Measurements from ENCODE around the gene ACVR1B. TPM values are rescaled to one million over a fixed set of nuclear protein-coding genes. Genes with fewer than 3 reads are reported as not detected.

The ACVR1B gene
- total RNA-seq, 6 experiments from 2014 or later, result 14.1 to 28.0 (median 25.0) TPM

DNA sequence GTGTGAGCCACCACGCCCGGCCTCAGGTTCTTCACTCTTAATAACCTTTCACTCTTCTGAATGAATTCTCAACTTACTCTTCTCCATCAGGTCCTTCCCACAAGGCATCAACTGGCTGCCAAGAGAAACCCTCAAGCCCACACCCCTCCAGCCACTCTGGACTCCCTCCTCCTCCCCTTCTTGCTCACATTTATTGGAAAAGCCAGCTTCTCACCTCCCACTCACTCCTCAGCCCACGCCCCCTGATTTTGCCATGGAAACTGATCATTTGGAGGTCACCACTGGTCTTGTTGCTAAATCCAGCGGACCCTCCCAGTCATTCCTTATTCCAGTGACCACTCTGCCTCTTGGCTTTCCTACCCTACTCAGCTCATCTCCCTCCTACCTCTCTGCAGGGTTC lies 17.4 kb upstream of the ACVR1B start:
- Histone ChIP-seq H3K4me1 (peaks cover 0 to 17% (median 8%) of the 10 kb centered on the region in 4 donors), H3K4me3 (no peak overlapping the region), H3K36me3 (no peaks in the 10 kb centered on the region), H3K27ac (no peak overlapping the region), H3K9me3 (no peaks in the 10 kb centered on the region), H3K27me3 (no peaks in the 10 kb centered on the region)
- DNase-seq, result no peak
- TF ChIP-seq POLR2A (IDR thresholded peaks at IDR 0.05), result no peak
- TF ChIP-seq, protein P1, sequence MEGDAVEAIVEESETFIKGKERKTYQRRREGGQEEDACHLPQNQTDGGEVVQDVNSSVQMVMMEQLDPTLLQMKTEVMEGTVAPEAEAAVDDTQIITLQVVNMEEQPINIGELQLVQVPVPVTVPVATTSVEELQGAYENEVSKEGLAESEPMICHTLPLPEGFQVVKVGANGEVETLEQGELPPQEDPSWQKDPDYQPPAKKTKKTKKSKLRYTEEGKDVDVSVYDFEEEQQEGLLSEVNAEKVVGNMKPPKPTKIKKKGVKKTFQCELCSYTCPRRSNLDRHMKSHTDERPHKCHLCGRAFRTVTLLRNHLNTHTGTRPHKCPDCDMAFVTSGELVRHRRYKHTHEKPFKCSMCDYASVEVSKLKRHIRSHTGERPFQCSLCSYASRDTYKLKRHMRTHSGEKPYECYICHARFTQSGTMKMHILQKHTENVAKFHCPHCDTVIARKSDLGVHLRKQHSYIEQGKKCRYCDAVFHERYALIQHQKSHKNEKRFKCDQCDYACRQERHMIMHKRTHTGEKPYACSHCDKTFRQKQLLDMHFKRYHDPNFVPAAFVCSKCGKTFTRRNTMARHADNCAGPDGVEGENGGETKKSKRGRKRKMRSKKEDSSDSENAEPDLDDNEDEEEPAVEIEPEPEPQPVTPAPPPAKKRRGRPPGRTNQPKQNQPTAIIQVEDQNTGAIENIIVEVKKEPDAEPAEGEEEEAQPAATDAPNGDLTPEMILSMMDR (IDR thresholded peaks at IDR 0.05), result no peak
- WGBS (ENCODE audit: insufficient coverage, low coverage, low lambda C conversion rate, missing lambda C conversion rate), result 100% methylated on average over 4 of the region's 4 CpGs
- ATAC-seq, result no peak
- intact Hi-C loops (cut with DNase I), result no loop called here

DNA sequence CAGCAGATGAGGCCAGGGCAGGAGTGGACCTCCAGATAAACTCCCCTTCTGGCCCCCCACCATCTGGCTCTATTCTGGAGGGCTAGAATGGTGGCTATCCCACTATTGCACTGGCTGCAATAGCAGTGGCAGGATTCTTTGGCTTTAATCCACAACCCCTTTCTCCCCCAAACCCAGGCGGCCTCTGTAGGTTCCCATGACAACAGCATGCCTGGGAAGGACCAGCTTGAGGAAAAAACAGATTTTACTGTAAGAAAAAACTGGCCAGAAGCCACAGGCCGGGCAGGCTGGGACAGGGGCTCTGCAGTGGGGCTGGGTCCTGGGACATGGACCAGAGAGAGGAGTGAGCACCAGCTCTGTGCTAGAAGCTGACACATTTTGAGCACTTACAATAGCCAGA lies 13.6 kb upstream of the ACVR1B start:
- Histone ChIP-seq H3K4me3 (no peak overlapping the region), H3K27ac (no peak overlapping the region), H3K9me3 (no peaks in the 10 kb centered on the region), H3K27me3 (no peaks in the 10 kb centered on the region), H3K36me3 (no peaks in the 10 kb centered on the region), H3K4me1 (peaks cover 0 to 2% (median 1%) of the 10 kb centered on the region in 4 donors)
- TF ChIP-seq, protein P1 (IDR thresholded peaks at IDR 0.05), result no peak
- no peak for DNase-seq
- no peak for ATAC-seq
- intact Hi-C loops (cut with DNase I), result no loop called here
- WGBS (ENCODE audit: insufficient coverage, low coverage, low lambda C conversion rate, missing lambda C conversion rate), result 69% methylated on average over 2 of the region's 2 CpGs

DNA sequence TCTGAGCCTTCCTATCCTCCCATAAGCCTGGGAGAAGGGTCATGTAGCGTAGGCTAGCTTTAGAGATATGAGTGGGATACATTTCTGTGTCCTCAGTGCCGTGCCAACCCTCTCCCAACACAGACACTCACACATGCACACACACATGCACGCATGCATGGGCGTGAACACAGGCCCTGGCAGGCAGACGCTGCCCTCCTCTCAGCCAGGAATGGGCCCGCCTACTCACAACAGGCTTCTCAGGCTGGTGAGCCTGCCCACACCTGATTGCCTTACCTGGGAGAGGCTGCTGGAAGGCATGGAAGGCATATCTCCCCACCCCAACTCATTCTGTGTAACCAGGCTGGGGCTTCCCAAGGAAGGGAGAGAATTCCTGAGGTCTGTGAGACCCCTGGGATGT lies 12.8 kb upstream of the ACVR1B start:
- no peak for ATAC-seq
- Histone ChIP-seq H3K4me1 (no peaks in the 10 kb centered on the region), H3K9me3 (no peaks in the 10 kb centered on the region), H3K36me3 (no peaks in the 10 kb centered on the region), H3K4me3 (no peak overlapping the region), H3K27ac (no peak overlapping the region), H3K27me3 (no peaks in the 10 kb centered on the region)
- TF ChIP-seq POLR2A (IDR thresholded peaks at IDR 0.05), result no peak
- TF ChIP-seq, protein P1 (IDR thresholded peaks at IDR 0.05), result no peak
- intact Hi-C loops (cut with DNase I), result no loop called here
- WGBS (ENCODE audit: insufficient coverage, low coverage, low lambda C conversion rate, missing lambda C conversion rate), result 100% methylated on average over 2 of the region's 6 CpGs
- DNase-seq, result peak in 1 of 3 donors; percentile 31

DNA sequence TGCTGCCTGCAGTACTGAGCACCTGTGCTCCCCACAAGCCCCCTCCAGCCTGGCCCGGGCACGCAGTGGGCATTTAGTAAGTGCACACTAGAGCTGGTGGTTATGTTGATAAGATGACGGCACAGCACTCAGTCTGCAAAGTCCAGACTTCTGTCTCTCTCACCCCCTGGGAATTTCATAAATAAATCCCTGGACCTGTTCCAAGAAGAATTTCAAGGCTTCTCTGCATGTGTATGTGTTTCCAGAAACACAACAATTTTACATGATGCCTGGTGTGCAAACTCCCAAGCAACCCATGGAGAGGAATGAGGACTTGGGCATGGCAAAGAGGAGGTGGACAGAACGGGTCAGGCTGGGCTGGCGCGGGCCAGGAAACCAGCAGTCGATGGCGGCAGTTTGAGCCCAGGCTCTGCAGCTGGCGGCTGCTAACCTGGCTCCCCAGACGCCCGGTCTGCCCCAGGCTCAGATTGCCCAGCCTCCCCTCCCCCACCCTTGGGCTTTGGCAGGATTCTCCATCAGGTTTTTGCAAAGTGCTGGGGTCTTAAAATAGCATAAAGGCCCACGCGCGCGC lies 10.4 kb upstream of the ACVR1B start:
- peak in 1 of 4 donors; percentile 16 for ATAC-seq
- TF ChIP-seq, protein P1 (IDR thresholded peaks at IDR 0.05), result no peak
- no peak for TF ChIP-seq POLR2A (IDR thresholded peaks at IDR 0.05)

More for the DNA sequence above, 10.4 kb upstream of the ACVR1B start:
- Histone ChIP-seq H3K27me3 (no peaks in the 10 kb centered on the region), H3K4me1 (no peaks in the 10 kb centered on the region), H3K27ac (no peak overlapping the region), H3K9me3 (peaks cover 0 to 7% (median 0%) of the 10 kb centered on the region in 4 donors), H3K4me3 (no peak overlapping the region), H3K36me3 (no peaks in the 10 kb centered on the region)
- intact Hi-C loops (cut with DNase I), result no loop called here
- WGBS (ENCODE audit: insufficient coverage, low coverage, low lambda C conversion rate, missing lambda C conversion rate), result 72% methylated on average over 9 of the region's 15 CpGs
- peak in 1 of 3 donors; percentile 43 for DNase-seq
